Measurements from ENCODE around the gene PPY.
"Not testable (repeated sequence)": the region's sequence is repeated elsewhere in the genome, so short reads cannot be mapped to it uniquely, and the experiment has no call there.

The PPY gene

GRCh38 chr17:43942051-43942685 is at the start of gene PPY:
PPY (minus strand) TSS chr17:43942476; CDS start chr17:43941654, 822 bp downstream.
- no peak for DNase-seq (ENCODE audit: low read depth in 2 of 2)

GRCh38 chr17:43988301-43988700 is 46.0 kb upstream of the PPY start:
- no peak for DNase-seq (ENCODE audit: low read depth in 2 of 2)

- DNase-seq (ENCODE audit: low read depth in 2 of 2), result no peak
Measured at GRCh38 chr17:43987131-43988021, 45.1 kb upstream of the PPY start.

- no peak for DNase-seq (ENCODE audit: low read depth in 2 of 2)
Measured at GRCh38 chr17:43986225-43986981, 44.1 kb upstream of the PPY start.

- no peak for DNase-seq (ENCODE audit: low read depth in 2 of 2)
Measured at GRCh38 chr17:43984521-43984920, 42.2 kb upstream of the PPY start.

GRCh38 chr17:43983515-43984411 is 41.5 kb upstream of the PPY start:
- no peak for DNase-seq (ENCODE audit: low read depth in 2 of 2)

- no peak for DNase-seq (ENCODE audit: low read depth in 2 of 2)
Measured at GRCh38 chr17:43983196-43983514, 40.9 kb upstream of the PPY start.

GRCh38 chr17:43982171-43982570 is 39.9 kb upstream of the PPY start:
- DNase-seq (ENCODE audit: low read depth in 2 of 2), result no peak

GRCh38 chr17:43979671-43980070 is 37.4 kb upstream of the PPY start:
- no peak for DNase-seq (ENCODE audit: low read depth in 2 of 2)

- DNase-seq (ENCODE audit: low read depth in 2 of 2), result no peak
Measured at GRCh38 chr17:43979011-43979410, 36.7 kb upstream of the PPY start.

GRCh38 chr17:43978078-43978477 is 35.8 kb upstream of the PPY start:
- no peak for DNase-seq (ENCODE audit: low read depth in 2 of 2)

- no peak for DNase-seq (ENCODE audit: low read depth in 2 of 2)
Measured at GRCh38 chr17:43976963-43977837, 34.9 kb upstream of the PPY start.

- DNase-seq (ENCODE audit: low read depth in 2 of 2), result no peak
Measured at GRCh38 chr17:43975898-43976297, 33.6 kb upstream of the PPY start.

GRCh38 chr17:43974382-43975266 is 32.3 kb upstream of the PPY start:
- DNase-seq (ENCODE audit: low read depth in 2 of 2), result no peak

GRCh38 chr17:43972444-43973212 is 30.4 kb upstream of the PPY start:
- DNase-seq (ENCODE audit: low read depth in 2 of 2), result not testable (repeated sequence)

- DNase-seq (ENCODE audit: low read depth in 2 of 2), result not testable (repeated sequence)
Measured at GRCh38 chr17:43971436-43971835, 29.2 kb upstream of the PPY start.

- DNase-seq (ENCODE audit: low read depth in 2 of 2), result no peak
Measured at GRCh38 chr17:43970366-43970765, 28.1 kb upstream of the PPY start.

- no peak for DNase-seq (ENCODE audit: low read depth in 2 of 2)
Measured at GRCh38 chr17:43967251-43967875, 25.1 kb upstream of the PPY start.
